Measurements from ENCODE around the gene CCNI2. TPM values are rescaled to one million over a fixed set of nuclear protein-coding genes. Genes with fewer than 3 reads are reported as not detected.

The CCNI2 gene
- total and polyA plus RNA-seq, 2 donors (not counting 3 experiments of a cell fraction or from before 2014, with no cell fraction given): 0.25 to 0.53 TPM

GRCh38 chr5:132776131-132776937 lies 29.1 kb downstream of the CCNI2 start:
- H3K4me3 ChIP-seq (replicated peaks in 1 of 3; ENCODE audit: insufficient read depth in 1 of 3, low read depth in 1 of 3, low read length in 3 of 3): peak overlapping the region; percentile 39 to 75 (median 62)
- H3K36me3 ChIP-seq (ENCODE audit: control insufficient read depth in 2 of 2, extremely low read depth in 1 of 2, insufficient read depth in 2 of 2, low read length in 2 of 2): no peaks in the 10 kb centered on the region
- H4K20me1 ChIP-seq (replicated peaks; ENCODE audit: control insufficient read depth, extremely low read depth, insufficient read depth, low read length): no peaks in the 10 kb centered on the region
- ChIA-PET POLR2A (no interaction called here), CTCF (interaction anchor here (0.9 to 3.0 kb wide), 7 partner anchors 21 to 390 kb away, joined by 3 to 19 read pairs (median 4); partner anchors contain the start of gene CCNI2)
- H3K4me2 ChIP-seq (ENCODE audit: insufficient read depth, low read length): peak overlapping the region; percentile 72
- dilution Hi-C loops (cut with MboI; ENCODE audit: extremely low pct_ligation_motif_present, low sequenced_read_pairs) (no loop called here), intact Hi-C loops (cut with micrococcal nuclease) (loop anchor here (2.0 kb wide), 1 partner anchor 44 kb away; no protein-coding TSS in a partner anchor)
- H3K79me2 ChIP-seq (ENCODE audit: control insufficient read depth, insufficient read depth, low read length): peaks cover 41% of the 10 kb centered on the region
- peak; percentile 24 for TF ChIP-seq POLR2A (IDR thresholded peaks at IDR 0.05; ENCODE audit: low read depth, low read length)
- TF ChIP-seq, protein P1, sequence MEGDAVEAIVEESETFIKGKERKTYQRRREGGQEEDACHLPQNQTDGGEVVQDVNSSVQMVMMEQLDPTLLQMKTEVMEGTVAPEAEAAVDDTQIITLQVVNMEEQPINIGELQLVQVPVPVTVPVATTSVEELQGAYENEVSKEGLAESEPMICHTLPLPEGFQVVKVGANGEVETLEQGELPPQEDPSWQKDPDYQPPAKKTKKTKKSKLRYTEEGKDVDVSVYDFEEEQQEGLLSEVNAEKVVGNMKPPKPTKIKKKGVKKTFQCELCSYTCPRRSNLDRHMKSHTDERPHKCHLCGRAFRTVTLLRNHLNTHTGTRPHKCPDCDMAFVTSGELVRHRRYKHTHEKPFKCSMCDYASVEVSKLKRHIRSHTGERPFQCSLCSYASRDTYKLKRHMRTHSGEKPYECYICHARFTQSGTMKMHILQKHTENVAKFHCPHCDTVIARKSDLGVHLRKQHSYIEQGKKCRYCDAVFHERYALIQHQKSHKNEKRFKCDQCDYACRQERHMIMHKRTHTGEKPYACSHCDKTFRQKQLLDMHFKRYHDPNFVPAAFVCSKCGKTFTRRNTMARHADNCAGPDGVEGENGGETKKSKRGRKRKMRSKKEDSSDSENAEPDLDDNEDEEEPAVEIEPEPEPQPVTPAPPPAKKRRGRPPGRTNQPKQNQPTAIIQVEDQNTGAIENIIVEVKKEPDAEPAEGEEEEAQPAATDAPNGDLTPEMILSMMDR (IDR thresholded peaks at IDR 0.05; ENCODE audit: extremely low read depth in 1 of 2, insufficient read depth in 1 of 2, low read depth in 1 of 2, low read length in 2 of 2): peak in 1 of 2 donors; percentile 9
- TF ChIP-seq, protein P2, sequence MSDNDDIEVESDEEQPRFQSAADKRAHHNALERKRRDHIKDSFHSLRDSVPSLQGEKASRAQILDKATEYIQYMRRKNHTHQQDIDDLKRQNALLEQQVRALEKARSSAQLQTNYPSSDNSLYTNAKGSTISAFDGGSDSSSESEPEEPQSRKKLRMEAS (IDR thresholded peaks at IDR 0.05; ENCODE audit: insufficient read depth, insufficient read length): no peak
- H3K27me3 ChIP-seq (ENCODE audit: control insufficient read depth in 2 of 2, insufficient read depth in 2 of 2, low read length in 2 of 2): no peaks in the 10 kb centered on the region
- FAIRE-seq (peak; percentile 66), DNase-seq (ENCODE audit: low read depth, low spot score) (peak; percentile 37)
- peaks cover 21% of the 10 kb centered on the region for H3K4me1 ChIP-seq (ENCODE audit: control insufficient read depth, extremely low read depth, insufficient read depth, low read length)
- no peaks in the 10 kb centered on the region for H3K9me1 ChIP-seq (replicated peaks; ENCODE audit: control insufficient read depth, extremely low read depth, insufficient read depth, low read length)
- no peaks in the 10 kb centered on the region for H3K9me3 ChIP-seq (replicated peaks; ENCODE audit: control insufficient read depth, insufficient read depth, low read length)
- no peak overlapping the region for H3K27ac ChIP-seq (ENCODE audit: insufficient read depth, low read depth, low read length)
- H2AFZ ChIP-seq (ENCODE audit: low read depth, low read length): peak overlapping the region; percentile 3
- peak overlapping the region; percentile 60 for H3K9ac ChIP-seq (replicated peaks; ENCODE audit: extremely low read depth, insufficient read depth, low read length)
- no TSS peak for BruUV-seq (replicated peaks)

DNA sequence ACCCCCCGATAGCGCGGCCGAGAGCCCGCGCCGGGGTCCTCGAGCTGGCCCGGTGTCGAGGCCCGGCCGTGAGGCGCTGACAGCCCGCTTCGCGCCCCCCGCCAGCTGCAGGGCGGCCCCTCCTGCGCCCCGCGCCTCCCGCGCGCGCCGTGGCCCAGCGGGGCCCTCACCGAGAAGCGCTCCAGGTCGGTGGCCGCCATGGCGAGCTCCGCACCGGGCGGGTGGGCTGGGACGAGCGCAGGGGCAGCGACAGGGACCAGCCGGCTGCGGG lies 29.6 kb downstream of the CCNI2 start:
- Histone ChIP-seq H3K9me3 (replicated peaks; ENCODE audit: control insufficient read depth, insufficient read depth, low read length) (no peaks in the 10 kb centered on the region), H3K27me3 (ENCODE audit: control insufficient read depth in 2 of 2, insufficient read depth in 2 of 2, low read length in 2 of 2) (no peaks in the 10 kb centered on the region), H3K9ac (replicated peaks; ENCODE audit: extremely low read depth, insufficient read depth, low read length) (peak overlapping the region; percentile 60), H3K4me2 (ENCODE audit: insufficient read depth, low read length) (peak overlapping the region; percentile 72), H3K79me2 (ENCODE audit: control insufficient read depth, insufficient read depth, low read length) (peaks cover 36% of the 10 kb centered on the region), H4K20me1 (replicated peaks; ENCODE audit: control insufficient read depth, extremely low read depth, insufficient read depth, low read length) (no peaks in the 10 kb centered on the region), H3K4me1 (ENCODE audit: control insufficient read depth, extremely low read depth, insufficient read depth, low read length) (peaks cover 22% of the 10 kb centered on the region), H3K36me3 (ENCODE audit: control insufficient read depth in 2 of 2, extremely low read depth in 1 of 2, insufficient read depth in 2 of 2, low read length in 2 of 2) (no peaks in the 10 kb centered on the region), H3K4me3 (replicated peaks in 1 of 3; ENCODE audit: insufficient read depth in 1 of 3, low read depth in 1 of 3, low read length in 3 of 3) (peak overlapping the region; percentile 39 to 75 (median 62)), H2AFZ (ENCODE audit: low read depth, low read length) (peak overlapping the region; percentile 3), H3K9me1 (replicated peaks; ENCODE audit: control insufficient read depth, extremely low read depth, insufficient read depth, low read length) (no peaks in the 10 kb centered on the region), H3K27ac (ENCODE audit: insufficient read depth, low read depth, low read length) (no peak overlapping the region)
- ChIA-PET POLR2A (no interaction called here), CTCF (interaction anchor here (0.7 to 3.0 kb wide), 5 partner anchors 10 to 43 kb away, joined by 3 to 19 read pairs (median 5); partner anchors contain the start of gene CCNI2)
- no peak for DNase-seq (ENCODE audit: low read depth, low spot score)
- FAIRE-seq: no peak
- no TSS peak for BruUV-seq (replicated peaks)
- TF ChIP-seq MYC (IDR thresholded peaks at IDR 0.05; ENCODE audit: low read depth, low read length) (no peak), POLR2AphosphoS5 (IDR thresholded peaks at IDR 0.05; ENCODE audit: insufficient read depth, low read depth, low read length) (no peak), POLR2A (IDR thresholded peaks at IDR 0.05; ENCODE audit: low read depth, low read length) (no peak), EZH2 (IDR thresholded peaks at IDR 0.05; ENCODE audit: borderline replicate concordance, low read depth, low read length, severe bottlenecking) (no peak)
- TF ChIP-seq, protein P1 (IDR thresholded peaks at IDR 0.05; ENCODE audit: extremely low read depth in 1 of 2, insufficient read depth in 1 of 2, low read depth in 1 of 2, low read length in 2 of 2): no peak
- intact Hi-C loops (cut with micrococcal nuclease): loop anchor here (2.0 kb wide), 1 partner anchor 44 kb away; no protein-coding TSS in a partner anchor
- dilution Hi-C loops (cut with MboI; ENCODE audit: extremely low pct_ligation_motif_present, low sequenced_read_pairs): no loop called here
